Urinary bladder (tissue), 4 donors: Measurements from ENCODE around the gene NEUROD6. TPM values are rescaled to one million over a fixed set of nuclear protein-coding genes. Genes with fewer than 3 reads are reported as not detected.

Source experiments
- DNase-seq: peaks from one replicate; pipeline ENCODE4 v3.0.0-alpha.2; 2015; ENCODE audit errors: extremely low spot score
- H3K27ac ChIP-seq: one replicate; pipeline ENCODE4 v1.5.1; 2013; ENCODE audit warnings: low read depth, mild to moderate bottlenecking, moderate library complexity
- H3K36me3 ChIP-seq: one replicate; pipeline ENCODE4 v1.6.1; 2013; ENCODE audit warnings: mild to moderate bottlenecking, moderate library complexity; ENCODE audit not compliant: insufficient read depth
- H3K4me1 ChIP-seq: one replicate; pipeline ENCODE4 v1.6.1; 2013; ENCODE audit warnings: mild to moderate bottlenecking, moderate library complexity; ENCODE audit not compliant: insufficient read depth
- H3K4me3 ChIP-seq: one replicate; pipeline ENCODE4 v1.5.1; 2013; ENCODE audit warnings: low read depth, low read length
- WGBS: extraction: QIAGEN DNeasy Blood & Tissue Kit; methylation state at CpG from one replicate; pipeline ENCODE4 v1.1.7; 2013; 5-methylcytosine and 5-hydroxymethylcytosine counted together
- polyA plus RNA-seq: library from polyadenylated mRNA; stranded (reverse); fragments of 200-250 nt; gene quantifications from one replicate; pipeline ENCODE4 v1.2.3, GENCODE V29; 2013
- total RNA-seq: library from RNA; depleted of rRNA; stranded (reverse); fragments of >200 nt; gene quantifications from one replicate; pipeline ENCODE4 v1.2.3, GENCODE V29; 2014
- donor health status: healthy with polysubstance abuse.
- donor health status: healthy.

The NEUROD6 gene
- total RNA-seq, result not detected
- polyA plus RNA-seq, result not detected

- DNase-seq, result no peak
- 73% methylated on average over 6 of the region's 6 CpGs for WGBS
Observed at GRCh38 chr7:31340603-31341002, at the start of gene NEUROD6. Gene NEUROD6, minus strand, starts transcription at chr7:31340726. Its CDS starts 1,458 bp downstream, at chr7:31339268.

DNA sequence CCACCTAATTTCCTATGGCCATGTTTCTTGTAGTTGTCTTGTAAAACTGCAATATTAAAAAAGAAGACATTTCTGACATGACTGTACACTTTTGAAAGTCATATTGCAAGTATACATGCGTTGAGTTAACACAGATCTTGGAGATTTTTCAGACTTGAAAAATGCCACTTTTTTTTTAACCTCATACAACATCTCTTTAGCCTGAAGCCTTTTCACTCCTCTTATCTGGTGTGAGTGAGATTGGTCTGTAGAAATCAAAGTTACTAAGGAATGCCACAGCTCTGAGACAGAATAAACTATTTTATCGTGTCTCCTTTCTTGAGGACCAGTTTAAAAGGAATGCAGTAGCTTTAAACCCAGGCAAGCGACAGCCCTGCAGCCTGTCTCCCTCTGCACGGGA, 43.9 kb upstream of the NEUROD6 start:
- Histone ChIP-seq H3K27ac (no peak overlapping the region), H3K4me3 (no peak overlapping the region), H3K4me1 (no peaks in the 10 kb centered on the region), H3K36me3 (no peaks in the 10 kb centered on the region)
- DNase-seq, result no peak
- 36% methylated on average over 4 of the region's 4 CpGs for WGBS

More at GRCh38 chr7:31340603-31341002, at the start of gene NEUROD6:
- no peak within 1 kb of the TSS for H3K27ac ChIP-seq
- H3K36me3 ChIP-seq, result no peaks in the 10 kb centered on the region
- H3K4me1 ChIP-seq, result no peaks in the 10 kb centered on the region
- no peak within 1 kb of the TSS for H3K4me3 ChIP-seq

GRCh38 chr7:31382722-31383121, 42.2 kb upstream of the NEUROD6 start:
- H3K36me3 ChIP-seq, result no peaks in the 10 kb centered on the region
- no peak overlapping the region for H3K4me3 ChIP-seq
- no peak for DNase-seq
- 71% methylated on average over 2 of the region's 2 CpGs for WGBS
- no peaks in the 10 kb centered on the region for H3K4me1 ChIP-seq
- no peak overlapping the region for H3K27ac ChIP-seq

DNA sequence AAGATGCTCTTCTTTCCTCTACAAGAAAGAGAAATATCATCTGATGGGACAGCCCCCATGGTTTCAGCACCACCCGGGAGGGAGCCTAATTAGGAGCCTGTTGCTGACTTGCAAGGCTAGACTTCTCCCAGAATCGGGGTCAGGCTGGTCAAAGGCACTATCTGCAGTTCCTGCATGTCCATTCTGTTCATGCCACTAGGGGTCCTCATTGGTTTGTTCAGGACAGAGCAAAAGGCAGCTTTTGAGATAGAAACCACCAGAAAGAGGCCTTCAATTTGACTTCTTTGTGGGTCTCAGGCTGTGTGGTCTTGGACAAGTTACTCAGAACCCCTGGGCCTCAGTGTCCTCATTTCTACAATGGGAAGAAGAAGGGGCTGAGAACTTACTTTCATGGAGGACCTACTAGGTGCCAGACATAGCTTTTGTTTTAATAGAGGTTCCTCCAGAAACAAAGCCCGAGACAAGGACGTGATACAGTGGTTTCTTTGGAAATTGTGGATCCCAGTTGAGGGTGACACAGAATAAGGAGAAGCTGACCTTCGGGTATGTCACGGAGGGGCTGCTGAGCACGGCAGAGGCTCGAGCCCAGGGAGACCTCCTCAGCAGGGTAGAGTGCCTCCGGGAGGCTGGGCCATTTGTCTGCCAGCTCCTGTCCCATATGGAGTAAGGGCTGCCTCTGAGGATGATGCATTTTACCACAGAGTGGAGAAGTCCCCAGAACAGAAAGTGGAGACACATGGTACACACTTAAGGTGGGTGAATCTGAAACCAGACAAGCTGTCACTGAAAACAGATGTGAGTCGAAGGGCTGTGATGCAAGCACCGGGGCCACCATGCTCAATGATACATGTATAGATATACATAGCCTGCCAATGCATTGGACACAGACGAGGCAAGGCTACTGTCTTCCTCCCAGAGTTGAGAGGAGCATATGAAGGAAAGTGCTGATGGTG, 33.1 kb upstream of the NEUROD6 start:
- 80% methylated on average over 12 of the region's 12 CpGs for WGBS
- no peaks in the 10 kb centered on the region for H3K4me1 ChIP-seq
- no peak overlapping the region for H3K4me3 ChIP-seq
- H3K27ac ChIP-seq, result no peak overlapping the region
- no peak for DNase-seq
- H3K36me3 ChIP-seq, result no peaks in the 10 kb centered on the region

DNA sequence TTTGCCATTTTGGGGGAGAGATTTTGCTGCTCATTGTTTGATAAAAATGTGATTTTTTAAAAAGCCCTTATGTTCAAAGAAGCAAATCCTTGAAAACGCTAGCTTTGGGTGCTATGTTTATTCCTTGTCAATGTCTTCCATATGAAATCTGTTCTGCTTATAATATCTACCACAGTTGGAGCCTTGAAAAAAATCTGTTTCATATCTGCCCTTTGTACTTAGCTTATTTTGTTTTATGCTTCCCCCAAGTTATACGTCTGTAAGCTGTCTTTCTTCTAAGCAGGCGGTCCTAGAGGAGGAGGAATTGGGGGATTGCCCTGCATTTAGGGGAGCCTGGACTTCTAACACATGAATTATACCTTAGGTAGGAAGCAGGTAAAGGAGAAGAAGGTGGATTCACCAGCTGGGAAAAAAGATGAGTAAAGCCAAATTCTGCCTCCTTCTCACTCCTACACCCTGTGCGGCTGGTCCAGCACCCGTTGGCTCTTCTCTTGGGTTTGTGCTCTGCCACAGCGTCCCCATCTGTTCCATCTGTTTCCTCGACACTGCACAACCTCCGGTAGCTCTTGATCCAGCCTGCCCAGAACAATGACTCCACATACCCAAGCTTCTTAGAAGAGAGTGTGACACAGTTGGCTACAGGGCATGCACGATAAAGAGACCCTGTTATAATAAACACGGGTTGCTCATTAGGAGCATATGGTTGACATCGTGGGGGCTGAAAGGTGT, 31.9 kb upstream of the NEUROD6 start:
- 75% methylated on average over 11 of the region's 11 CpGs for whole genome bisulfite sequencing
- H3K4me3 ChIP-seq, result no peak overlapping the region
- H3K36me3 ChIP-seq, result no peaks in the 10 kb centered on the region
- H3K27ac ChIP-seq, result no peak overlapping the region
- no peak for DNase-seq
- H3K4me1 ChIP-seq, result no peaks in the 10 kb centered on the region

DNA sequence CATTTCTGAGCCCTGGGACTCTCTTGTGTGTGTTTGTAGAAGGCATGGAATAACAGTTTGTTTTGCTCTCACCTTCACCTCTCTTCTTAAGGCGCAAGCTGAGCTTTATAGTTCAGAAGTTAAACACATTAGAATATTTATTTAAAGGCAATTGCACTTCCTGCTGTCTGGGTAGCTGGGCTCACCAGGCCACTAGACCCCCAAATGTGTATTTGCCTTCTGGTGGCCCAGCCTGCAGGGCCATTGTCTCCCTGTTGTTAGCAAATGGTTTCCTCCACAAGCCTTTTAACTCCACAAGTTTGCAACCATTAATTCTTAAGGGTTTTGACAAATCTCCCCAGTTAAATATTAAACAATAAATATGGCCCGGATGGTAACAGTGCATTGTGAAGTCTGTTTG, 31.1 kb upstream of the NEUROD6 start:
- H3K4me1 ChIP-seq, result no peaks in the 10 kb centered on the region

GRCh38 chr7:31370609-31371008, 30.1 kb upstream of the NEUROD6 start:
- H3K4me1 ChIP-seq, result no peaks in the 10 kb centered on the region
- no peak for DNase-seq
- no peaks in the 10 kb centered on the region for H3K36me3 ChIP-seq
- H3K4me3 ChIP-seq, result no peak overlapping the region
- 36% methylated on average over 3 of the region's 3 CpGs for WGBS
- no peak overlapping the region for H3K27ac ChIP-seq

More for the DNA sequence above, 31.1 kb upstream of the NEUROD6 start:
- Histone ChIP-seq H3K27ac (no peak overlapping the region), H3K4me3 (no peak overlapping the region), H3K36me3 (no peaks in the 10 kb centered on the region)
- WGBS, result 69% methylated on average over 2 of the region's 2 CpGs
- DNase-seq, result no peak

DNA sequence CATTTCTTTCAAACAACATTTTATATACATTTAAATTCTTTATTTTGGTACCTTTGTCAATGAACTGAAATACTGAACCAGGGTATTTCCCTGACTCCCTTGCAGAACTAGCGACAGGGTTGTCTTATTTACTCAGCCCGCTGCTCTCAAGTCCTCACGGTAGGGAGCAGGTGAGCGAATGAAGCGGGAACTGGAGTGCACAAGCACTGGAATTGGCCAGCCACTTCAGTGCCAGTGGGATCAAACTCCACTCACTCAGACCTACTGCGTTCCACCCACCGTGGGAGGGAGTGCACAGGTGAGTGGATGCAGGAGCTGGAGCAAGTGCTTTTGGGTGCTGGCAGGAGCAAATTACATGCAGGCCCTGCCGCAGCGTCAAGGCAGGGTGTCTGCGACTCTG, 28.1 kb upstream of the NEUROD6 start:
- H3K4me1 ChIP-seq, result no peaks in the 10 kb centered on the region
- WGBS, result 91% methylated on average over 10 of the region's 10 CpGs
- H3K27ac ChIP-seq, result no peak overlapping the region
- no peaks in the 10 kb centered on the region for H3K36me3 ChIP-seq
- H3K4me3 ChIP-seq, result no peak overlapping the region
- no peak for DNase-seq

GRCh38 chr7:31363496-31363895, 23.0 kb upstream of the NEUROD6 start:
- WGBS, result 62% methylated on average over 3 of the region's 3 CpGs
- no peak overlapping the region for H3K27ac ChIP-seq
- no peak for DNase-seq
- H3K4me3 ChIP-seq, result no peak overlapping the region
- no peaks in the 10 kb centered on the region for H3K4me1 ChIP-seq
- H3K36me3 ChIP-seq, result no peaks in the 10 kb centered on the region

DNA sequence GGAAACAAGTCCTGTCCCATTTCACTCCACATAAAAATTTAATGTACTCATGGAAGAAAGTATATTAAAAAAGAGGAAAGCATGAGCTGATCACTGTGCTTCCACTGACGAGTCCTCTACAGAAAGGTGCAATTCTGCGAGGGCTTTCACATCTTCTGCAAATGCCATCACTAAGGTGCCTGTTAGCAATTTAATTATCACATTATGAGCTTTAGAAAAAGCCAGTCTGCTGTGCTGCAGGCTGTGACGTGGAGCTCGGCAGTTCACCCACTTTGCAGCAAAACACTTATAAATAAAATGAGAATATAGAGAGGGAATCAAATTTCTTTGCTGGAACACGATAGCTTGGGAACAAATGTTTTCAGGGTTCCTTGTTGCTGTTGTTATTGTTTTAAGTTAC, 22.5 kb upstream of the NEUROD6 start:
- no peak for DNase-seq
- no peak overlapping the region for H3K4me3 ChIP-seq
- H3K4me1 ChIP-seq, result no peaks in the 10 kb centered on the region
- 52% methylated on average over 5 of the region's 5 CpGs for WGBS
- H3K36me3 ChIP-seq, result no peaks in the 10 kb centered on the region
- no peak overlapping the region for H3K27ac ChIP-seq

DNA sequence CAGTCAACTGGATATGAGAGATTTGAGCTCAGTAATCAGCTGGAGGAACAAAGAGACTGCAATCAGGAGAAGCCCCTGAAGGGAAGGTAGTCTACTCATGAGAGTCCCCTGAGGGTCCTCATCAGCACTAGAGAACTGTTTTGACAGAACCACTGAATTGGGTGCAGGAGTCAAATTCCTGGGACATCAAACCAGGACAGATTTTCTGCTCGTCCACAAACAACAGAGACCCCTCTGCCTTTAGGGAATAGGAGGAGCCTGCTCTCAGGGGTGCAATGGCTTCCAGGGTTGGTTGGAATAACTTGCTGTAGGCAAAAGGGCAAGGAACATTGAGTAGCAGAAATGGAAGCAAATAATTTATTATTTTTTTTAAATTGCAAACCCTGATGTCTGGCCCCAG, 21.9 kb upstream of the NEUROD6 start:
- no peak for DNase-seq
- Histone ChIP-seq H3K4me1 (no peaks in the 10 kb centered on the region), H3K4me3 (no peak overlapping the region), H3K36me3 (no peaks in the 10 kb centered on the region), H3K27ac (no peak overlapping the region)
- WGBS, result 48% methylated on average over 1 of the region's 1 CpG

DNA sequence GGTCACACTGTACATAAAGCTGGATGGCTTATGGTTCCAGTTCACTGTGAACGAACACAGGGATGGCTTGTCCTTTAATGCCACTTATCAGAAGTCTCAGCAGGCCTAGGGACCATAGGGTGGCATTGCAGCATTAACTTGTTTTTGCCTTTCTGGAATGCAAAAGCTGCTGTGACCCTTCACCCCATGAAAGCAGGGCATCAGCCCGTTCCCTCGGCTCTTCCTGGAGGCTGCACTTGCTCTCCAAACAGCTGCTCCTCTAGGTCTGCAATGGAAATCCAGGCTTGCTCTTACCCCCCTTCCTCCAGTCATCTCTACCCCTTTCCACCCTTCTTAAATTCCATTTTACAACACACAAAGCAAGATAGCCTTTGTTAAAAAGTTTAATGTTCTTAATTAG, 17.9 kb upstream of the NEUROD6 start:
- no peak overlapping the region for H3K27ac ChIP-seq
- no peaks in the 10 kb centered on the region for H3K4me1 ChIP-seq
- H3K36me3 ChIP-seq, result no peaks in the 10 kb centered on the region
- WGBS, result 46% methylated on average over 3 of the region's 3 CpGs
- no peak for DNase-seq
- no peak overlapping the region for H3K4me3 ChIP-seq

- Histone ChIP-seq H3K4me1 (no peaks in the 10 kb centered on the region), H3K4me3 (no peak overlapping the region), H3K27ac (no peak overlapping the region), H3K36me3 (no peaks in the 10 kb centered on the region)
- no peak for DNase-seq
- WGBS, result 66% methylated on average over 5 of the region's 5 CpGs
Observed at GRCh38 chr7:31345421-31345820, 4.9 kb upstream of the NEUROD6 start.
